Stimulated activated CD4-positive, alpha-beta T cell treated with anti-CD3 and anti-CD28 coated beads, Interleukin-15, amount 100 ng/mL, for 1 hour (primary cell): ENCODE results near the gene PRSS12.
"Not testable (repeated sequence)": the region's sequence is repeated elsewhere in the genome, so short reads cannot be mapped to it uniquely, and the experiment has no call there.

Experiments
- DNase-seq, 2 donors: peaks; one replicate each; pipeline ENCODE4 v3.0.0-alpha.2; 2020; ENCODE audit warnings: low read depth in 1 of 2, low spot score in 1 of 2

The PRSS12 gene, protein sequence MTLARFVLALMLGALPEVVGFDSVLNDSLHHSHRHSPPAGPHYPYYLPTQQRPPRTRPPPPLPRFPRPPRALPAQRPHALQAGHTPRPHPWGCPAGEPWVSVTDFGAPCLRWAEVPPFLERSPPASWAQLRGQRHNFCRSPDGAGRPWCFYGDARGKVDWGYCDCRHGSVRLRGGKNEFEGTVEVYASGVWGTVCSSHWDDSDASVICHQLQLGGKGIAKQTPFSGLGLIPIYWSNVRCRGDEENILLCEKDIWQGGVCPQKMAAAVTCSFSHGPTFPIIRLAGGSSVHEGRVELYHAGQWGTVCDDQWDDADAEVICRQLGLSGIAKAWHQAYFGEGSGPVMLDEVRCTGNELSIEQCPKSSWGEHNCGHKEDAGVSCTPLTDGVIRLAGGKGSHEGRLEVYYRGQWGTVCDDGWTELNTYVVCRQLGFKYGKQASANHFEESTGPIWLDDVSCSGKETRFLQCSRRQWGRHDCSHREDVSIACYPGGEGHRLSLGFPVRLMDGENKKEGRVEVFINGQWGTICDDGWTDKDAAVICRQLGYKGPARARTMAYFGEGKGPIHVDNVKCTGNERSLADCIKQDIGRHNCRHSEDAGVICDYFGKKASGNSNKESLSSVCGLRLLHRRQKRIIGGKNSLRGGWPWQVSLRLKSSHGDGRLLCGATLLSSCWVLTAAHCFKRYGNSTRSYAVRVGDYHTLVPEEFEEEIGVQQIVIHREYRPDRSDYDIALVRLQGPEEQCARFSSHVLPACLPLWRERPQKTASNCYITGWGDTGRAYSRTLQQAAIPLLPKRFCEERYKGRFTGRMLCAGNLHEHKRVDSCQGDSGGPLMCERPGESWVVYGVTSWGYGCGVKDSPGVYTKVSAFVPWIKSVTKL

DNA sequence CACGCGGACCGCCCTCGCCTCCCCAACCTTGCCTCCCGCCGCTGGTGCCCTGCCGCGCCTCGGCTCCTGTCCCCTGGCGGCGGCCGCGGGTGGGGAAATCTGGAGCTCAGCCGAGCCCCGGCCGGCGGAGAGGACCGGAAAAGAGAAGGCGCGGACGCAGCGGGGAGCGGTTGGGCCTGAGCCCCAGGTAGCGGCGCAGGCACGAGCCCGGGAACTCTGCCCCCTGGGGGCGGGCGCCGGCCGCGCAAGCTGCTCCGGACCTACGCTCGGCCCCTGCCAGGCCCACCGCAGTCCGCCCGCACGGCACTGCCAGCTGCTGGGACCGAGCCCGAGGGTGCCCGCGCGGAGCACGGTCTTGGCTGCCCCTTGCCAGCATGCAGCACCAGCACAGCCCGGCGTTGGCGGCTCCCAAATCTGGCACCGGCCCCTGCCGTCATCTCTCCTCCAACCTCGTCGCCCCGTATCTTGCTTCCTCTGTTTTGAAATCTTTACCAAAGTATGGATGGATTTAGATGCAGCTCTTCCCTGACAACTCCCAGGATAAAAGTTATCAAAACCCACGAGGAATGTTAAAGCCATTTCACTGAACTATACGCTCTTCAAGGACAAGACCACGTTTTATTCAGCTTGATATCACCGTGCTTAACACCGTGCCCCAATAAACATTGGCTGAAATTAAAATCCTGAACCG lies at the start of gene PRSS12:
PRSS12 (minus strand) TSS at position 161 of the 691 bp plus-strand sequence. CDS start 283 bp downstream, outside the sequence.
- DNase-seq: peak in 1 of 2 donors; percentile 31

DNA sequence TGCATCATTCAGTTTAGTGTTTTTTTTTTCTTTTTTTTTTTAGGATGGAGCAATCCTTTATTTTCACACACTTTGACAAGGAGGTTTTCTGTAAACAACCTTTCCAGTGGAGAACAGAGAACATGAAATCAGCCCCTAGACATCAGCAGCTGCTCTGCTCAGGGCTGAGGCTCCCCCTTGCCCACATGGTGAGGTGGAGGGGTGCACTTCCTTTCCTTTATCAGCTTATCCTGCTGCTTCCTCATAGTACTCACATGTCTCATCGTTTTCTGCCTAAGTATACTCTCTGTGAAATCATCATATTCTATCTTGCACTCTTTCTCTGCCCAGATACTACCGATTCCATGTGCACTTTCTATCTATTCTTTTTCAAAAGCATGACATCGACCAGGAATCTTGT lies 47.6 kb upstream of the PRSS12 start:
- DNase-seq: no peak

GRCh38 chr4:118399883-118400282 lies 47.1 kb upstream of the PRSS12 start:
- DNase-seq: not testable (repeated sequence)

- DNase-seq: no peak
These were observed 45.7 kb upstream of the PRSS12 start for GRCh38 chr4:118398226-118399090.

DNA sequence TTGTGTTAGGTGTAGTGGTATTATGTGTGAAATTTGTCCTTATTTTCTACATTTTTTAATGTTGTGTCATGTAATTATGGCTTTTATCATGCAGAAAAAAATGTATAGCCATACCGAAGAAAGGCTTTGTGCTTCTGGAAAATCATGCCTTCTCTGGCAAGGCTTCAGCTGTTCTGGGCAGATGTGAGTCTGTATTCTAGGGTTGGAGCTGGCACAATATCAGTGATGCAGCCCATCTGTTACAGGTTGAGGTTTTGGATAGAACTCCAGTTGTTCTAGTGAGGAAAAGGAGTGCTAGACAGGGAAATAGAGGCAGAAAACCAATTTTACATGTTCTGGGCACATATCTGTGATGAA lies 44.8 kb upstream of the PRSS12 start:
- no peak for DNase-seq

DNA sequence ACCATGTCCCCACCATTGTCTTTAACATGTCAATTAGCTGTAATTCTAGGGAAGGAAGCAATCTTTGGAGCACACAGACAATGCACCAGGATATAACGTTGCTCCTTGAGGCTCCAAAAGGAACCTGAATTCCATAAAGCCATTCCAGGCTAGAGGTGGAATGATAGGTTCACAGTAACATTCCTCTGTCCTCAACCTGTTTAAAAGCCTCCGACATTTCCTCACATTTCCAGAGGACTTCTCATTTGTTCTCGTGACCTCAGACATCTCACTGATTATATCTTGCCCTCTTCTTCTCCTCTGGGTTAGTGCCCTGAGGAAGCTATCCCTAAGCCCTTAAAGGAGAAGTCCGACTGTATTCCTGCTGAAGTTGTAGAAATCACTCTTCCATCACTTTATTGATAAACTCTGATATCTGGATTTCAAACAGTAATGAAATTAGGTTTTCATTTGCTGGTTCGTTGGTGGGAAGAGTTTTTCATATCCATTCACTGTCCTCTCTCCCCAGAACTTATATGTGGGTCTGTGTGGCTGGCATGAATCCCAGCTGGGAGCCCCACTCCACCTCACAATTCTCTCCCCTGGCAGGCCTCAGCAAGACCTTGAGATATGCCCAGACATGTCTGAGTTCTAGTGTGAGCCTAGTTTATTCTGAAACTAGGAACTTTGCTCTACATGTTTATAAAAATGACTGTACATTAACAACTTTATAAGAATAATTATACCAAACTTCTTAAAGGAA lies 44.2 kb upstream of the PRSS12 start:
- DNase-seq: no peak

- no peak for DNase-seq
These were observed 42.3 kb upstream of the PRSS12 start for GRCh38 chr4:118395057-118395644.

GRCh38 chr4:118392509-118392908 lies 39.7 kb upstream of the PRSS12 start:
- DNase-seq: not testable (repeated sequence)

GRCh38 chr4:118390121-118390520 lies 37.3 kb upstream of the PRSS12 start:
- DNase-seq: no peak

DNA sequence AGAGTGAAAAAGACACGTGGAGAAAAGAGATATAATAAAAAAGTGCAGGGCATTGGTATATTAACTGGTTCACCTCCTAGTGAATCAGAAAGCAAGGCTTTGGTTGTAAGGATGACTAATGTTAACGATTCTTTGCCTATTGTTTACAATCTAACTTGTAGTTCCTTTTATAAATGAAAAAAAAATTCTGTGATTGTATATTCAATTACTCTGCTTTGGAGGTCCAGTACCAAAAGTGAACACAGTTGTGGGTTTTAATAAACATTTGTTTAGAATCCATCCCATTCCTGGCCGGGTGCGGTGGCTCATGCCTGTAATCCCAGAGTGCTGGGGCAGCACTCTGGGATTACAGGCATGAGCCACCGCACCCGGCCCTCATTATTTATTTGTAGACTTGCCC lies 36.9 kb upstream of the PRSS12 start:
- no peak for DNase-seq

DNA sequence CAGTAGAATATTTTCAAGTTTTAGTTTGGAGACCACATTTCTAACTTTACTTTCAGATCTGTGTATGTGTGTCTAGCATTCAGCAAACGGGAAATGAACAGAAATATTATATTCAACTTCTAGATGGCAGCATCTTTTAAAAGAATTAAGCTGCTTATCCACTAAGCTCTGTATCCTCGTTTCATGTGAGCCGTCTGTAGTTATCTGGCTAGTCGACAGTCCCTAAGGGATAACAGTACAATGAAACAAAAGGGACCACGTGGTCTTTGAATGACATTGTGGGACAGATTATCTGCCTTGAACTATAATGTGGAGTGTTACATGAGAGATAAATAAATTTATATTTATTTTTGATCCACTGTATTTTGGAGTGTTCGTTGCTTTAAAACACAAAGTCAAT lies 35.8 kb upstream of the PRSS12 start:
- no peak for DNase-seq

GRCh38 chr4:118381902-118382301 lies 29.1 kb upstream of the PRSS12 start:
- DNase-seq: no peak

- no peak for DNase-seq
These were observed 20.9 kb upstream of the PRSS12 start for GRCh38 chr4:118373614-118374255.

- DNase-seq: no peak
These were observed 19.4 kb upstream of the PRSS12 start for GRCh38 chr4:118372251-118372650.

DNA sequence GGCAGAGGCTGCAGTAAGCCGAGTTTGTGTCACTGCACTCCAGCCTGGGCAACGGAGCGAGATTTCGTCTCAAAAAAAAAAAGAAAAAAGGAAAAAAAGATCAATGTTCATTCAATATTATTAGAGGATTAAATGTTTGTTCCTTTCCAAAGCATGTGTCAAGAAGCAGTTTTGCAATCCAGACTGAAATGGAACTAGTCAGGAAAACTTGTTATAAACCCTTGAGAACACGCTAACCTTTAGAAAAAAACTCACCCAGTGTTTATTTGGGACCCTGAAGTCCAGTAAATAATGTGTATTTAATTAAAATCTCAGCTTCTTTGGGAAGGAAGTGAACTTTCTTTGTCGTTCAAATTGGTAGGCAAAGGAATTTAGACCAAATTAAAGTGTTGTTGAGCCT lies 16.4 kb upstream of the PRSS12 start:
- DNase-seq: no peak

GRCh38 chr4:118367872-118368271 lies 15.1 kb upstream of the PRSS12 start:
- DNase-seq: no peak

DNA sequence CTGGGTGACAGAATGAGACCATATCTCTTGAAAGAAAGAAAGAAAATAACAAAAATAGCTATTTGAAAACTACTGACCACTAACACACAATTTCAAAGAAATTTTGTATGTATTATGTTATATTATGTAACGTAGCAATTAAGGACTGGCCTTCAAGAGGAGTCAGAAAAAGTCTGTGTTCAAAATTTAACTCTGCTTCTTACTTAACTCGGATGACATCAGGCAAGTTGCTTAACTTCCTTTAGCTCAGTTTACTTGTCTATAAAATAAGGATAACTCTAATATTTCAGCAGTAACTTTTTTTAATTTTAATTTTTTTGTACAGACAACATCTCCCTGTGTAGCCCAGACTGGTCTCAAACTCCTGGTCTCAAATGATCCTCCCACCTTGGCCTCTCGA lies 14.6 kb upstream of the PRSS12 start:
- DNase-seq: no peak

DNA sequence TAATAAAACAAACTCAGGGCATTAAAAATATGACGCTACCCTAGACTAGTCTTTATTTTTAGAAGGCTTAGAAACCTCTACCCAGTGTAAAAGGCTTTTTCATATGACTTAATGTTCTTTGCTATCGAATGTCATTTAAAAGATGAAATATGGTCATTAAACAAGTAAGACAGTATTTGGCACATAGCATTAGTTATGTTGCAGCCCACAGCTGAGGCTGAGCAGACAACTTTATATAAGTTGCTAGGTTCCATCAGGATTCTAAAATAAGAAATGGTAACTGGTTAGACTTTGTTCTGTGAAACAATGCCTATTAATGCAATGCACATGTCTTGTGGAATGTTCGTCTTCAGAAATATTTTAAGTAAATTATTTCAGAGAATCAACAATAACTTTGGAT lies 10.4 kb upstream of the PRSS12 start:
- no peak for DNase-seq

DNA sequence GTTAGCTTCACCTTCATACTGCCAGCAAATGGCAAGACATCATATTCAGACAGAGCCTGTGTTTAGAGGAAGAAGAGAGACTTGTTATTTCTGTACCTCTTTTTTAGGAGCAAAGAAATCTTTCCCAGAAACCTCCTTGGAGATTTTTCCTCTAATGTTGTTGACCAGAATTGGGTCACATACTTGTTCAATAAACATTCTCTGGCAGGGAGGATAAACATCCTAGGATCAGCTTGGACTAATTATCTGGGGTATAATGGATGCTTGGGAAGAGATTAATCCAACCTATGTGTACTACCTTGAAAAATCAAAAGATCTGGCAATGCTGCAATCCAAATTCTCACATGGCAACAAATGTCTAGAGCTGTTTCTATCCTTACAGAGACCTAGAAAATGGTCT lies 8.4 kb upstream of the PRSS12 start:
- DNase-seq: no peak
